Esophagus squamous epithelium (tissue), 4 donors: Measurements from ENCODE around the gene DIPK1B.

Experiments
- POLR2A ChIP-seq, 4 donors: fragments of 450-650 bp; IDR thresholded peaks; one replicate each; pipeline ENCODE4 v1.6.1; 2017; ENCODE audit warnings: antibody characterized with exemption in 4 of 4, mild to moderate bottlenecking in 4 of 4, moderate library complexity in 3 of 4
- TF ChIP-seq, protein P1 (sequence below), 6 experiments: fragments of 450-650 bp in 4 of 6; fragments of 200-600 bp in 2 of 6; sonication (generic) in 2 of 6; IDR thresholded peaks; one replicate each; pipeline ENCODE4 v1.5.1; 2016 to 2019; ENCODE audit warnings: antibody characterized with exemption in 6 of 6, mild to moderate bottlenecking in 4 of 6, moderate library complexity in 4 of 6

DNA sequence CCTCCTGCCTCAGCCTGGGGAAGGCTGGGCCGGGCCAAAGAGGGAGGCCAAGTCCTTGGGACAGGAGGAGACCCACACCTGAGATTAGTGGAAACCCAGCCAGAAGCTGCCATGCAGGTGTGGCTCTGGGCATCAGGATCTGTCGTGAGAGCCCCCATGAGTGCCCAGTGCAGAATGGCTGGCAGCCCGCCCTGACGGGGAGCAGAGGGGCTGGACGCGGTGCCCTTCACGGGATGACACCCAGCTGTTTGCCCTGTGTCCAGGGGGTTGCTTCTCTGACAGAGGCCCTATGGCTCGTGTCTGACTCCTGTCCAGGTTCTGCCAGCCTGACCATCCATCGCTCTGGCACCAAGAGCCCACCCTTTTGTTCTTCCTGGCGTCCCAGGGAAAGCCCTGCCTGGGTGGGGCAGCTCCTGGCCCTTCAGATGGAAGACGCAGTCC, 8.5 kb downstream of the DIPK1B start:
- TF ChIP-seq, protein P1, sequence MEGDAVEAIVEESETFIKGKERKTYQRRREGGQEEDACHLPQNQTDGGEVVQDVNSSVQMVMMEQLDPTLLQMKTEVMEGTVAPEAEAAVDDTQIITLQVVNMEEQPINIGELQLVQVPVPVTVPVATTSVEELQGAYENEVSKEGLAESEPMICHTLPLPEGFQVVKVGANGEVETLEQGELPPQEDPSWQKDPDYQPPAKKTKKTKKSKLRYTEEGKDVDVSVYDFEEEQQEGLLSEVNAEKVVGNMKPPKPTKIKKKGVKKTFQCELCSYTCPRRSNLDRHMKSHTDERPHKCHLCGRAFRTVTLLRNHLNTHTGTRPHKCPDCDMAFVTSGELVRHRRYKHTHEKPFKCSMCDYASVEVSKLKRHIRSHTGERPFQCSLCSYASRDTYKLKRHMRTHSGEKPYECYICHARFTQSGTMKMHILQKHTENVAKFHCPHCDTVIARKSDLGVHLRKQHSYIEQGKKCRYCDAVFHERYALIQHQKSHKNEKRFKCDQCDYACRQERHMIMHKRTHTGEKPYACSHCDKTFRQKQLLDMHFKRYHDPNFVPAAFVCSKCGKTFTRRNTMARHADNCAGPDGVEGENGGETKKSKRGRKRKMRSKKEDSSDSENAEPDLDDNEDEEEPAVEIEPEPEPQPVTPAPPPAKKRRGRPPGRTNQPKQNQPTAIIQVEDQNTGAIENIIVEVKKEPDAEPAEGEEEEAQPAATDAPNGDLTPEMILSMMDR (IDR thresholded peaks at IDR 0.05): no peak
- no peak for TF ChIP-seq POLR2A (IDR thresholded peaks at IDR 0.05)
